MCF 10A (cell line): ENCODE results near the gene TPBGL. TPM values are rescaled to one million over a fixed set of nuclear protein-coding genes. Genes with fewer than 3 reads are reported as not detected.

Experiments used
- BruUV-seq: library from RNA; stranded (reverse); fragments of 400-500 nt; replicated peaks from 2 replicates; lab custom pipeline; 2021; lab: Mats Ljungman, UMichigan
- CTCF ChIA-PET: fragments of 300-600 bp; sonication (Branson Sonifier 250); formaldehyde crosslinking; extraction: SDS; loops from one replicate; lab custom pipeline; 2021; ENCODE audit warnings: antibody characterized with exemption, inconsistent platforms; lab: Yijun Ruan, JAX
- POLR2A ChIA-PET: fragments of 300-600, 350-650 bp; sonication (Branson Sonifier 250); formaldehyde crosslinking; extraction: SDS; loops from one replicate; lab custom pipeline; 2020; ENCODE audit warnings: antibody characterized with exemption, inconsistent platforms; lab: Yijun Ruan, JAX
- DNase-seq: peaks from one replicate; pipeline ENCODE4 v3.0.0-alpha.2; 2018; ENCODE audit not compliant: unreplicated experiment
- H3K27ac Mint-ChIP-seq: one replicate; pipeline ENCODE4 v1.8.0; 2022; ENCODE audit warnings: mild to moderate bottlenecking, low read depth, mixed read lengths; ENCODE audit not compliant: unreplicated experiment
- H3K27me3 Mint-ChIP-seq: one replicate; pipeline ENCODE4 v1.8.0; 2022; ENCODE audit warnings: mixed read lengths; ENCODE audit not compliant: insufficient read depth, unreplicated experiment
- H3K36me3 Mint-ChIP-seq: one replicate; pipeline ENCODE4 v1.8.0; 2022; ENCODE audit warnings: mild to moderate bottlenecking, moderate library complexity, mixed read lengths; ENCODE audit not compliant: insufficient read depth, unreplicated experiment
- H3K4me1 Mint-ChIP-seq: one replicate; pipeline ENCODE4 v1.8.0; 2022; ENCODE audit warnings: mixed read lengths; ENCODE audit not compliant: insufficient read depth, unreplicated experiment
- H3K4me3 Mint-ChIP-seq: one replicate; pipeline ENCODE4 v1.8.0; 2022; ENCODE audit warnings: mild to moderate bottlenecking, moderate library complexity, mixed read lengths; ENCODE audit not compliant: unreplicated experiment
- H3K9me3 Mint-ChIP-seq: one replicate; pipeline ENCODE4 v1.8.0; 2022; ENCODE audit warnings: mixed read lengths; ENCODE audit not compliant: unreplicated experiment
- CTCF ChIP-seq: fragments of 200-600 bp; IDR thresholded peaks from one replicate; pipeline ENCODE4 v1.8.0; 2022; ENCODE audit warnings: antibody characterized with exemption, mild to moderate bottlenecking; ENCODE audit not compliant: unreplicated experiment
- intact Hi-C: fragments of 100-400 bp; cut with micrococcal nuclease; formaldehyde crosslinking; loops from 2 replicates; pipeline ENCODE4 v1.14.1; 2022
- total RNA-seq: library from RNA; stranded (reverse); gene quantifications from 2 replicates; pipeline ENCODE4 v1.2.3, GENCODE V29; 2022

TPBGL gene
- total RNA-seq, 1 experiment from 2014 or later, result not detected

- no peaks in the 10 kb centered on the region for H3K27me3 Mint-ChIP-seq
- no peaks in the 10 kb centered on the region for H3K4me1 Mint-ChIP-seq
- no peak for TF ChIP-seq CTCF
- no peak for DNase-seq
- H3K27ac Mint-ChIP-seq, result no peak overlapping the region
- H3K9me3 Mint-ChIP-seq, result no peaks in the 10 kb centered on the region
- no peak overlapping the region for H3K4me3 Mint-ChIP-seq
- CTCF ChIA-PET, result interaction anchor here (0.7 to 21.4 kb wide), 3 partner anchors 15 to 129 kb away, joined by 4 to 453 read pairs (median 4); no protein-coding TSS in a partner anchor
- BruUV-seq, result no TSS peak
- intact Hi-C loops, result no loop called here
- H3K36me3 Mint-ChIP-seq, result no peaks in the 10 kb centered on the region
- POLR2A ChIA-PET, result no interaction called here
Observed at GRCh38 chr11:75287579-75287978, 47.0 kb downstream of the TPBGL start.

DNA sequence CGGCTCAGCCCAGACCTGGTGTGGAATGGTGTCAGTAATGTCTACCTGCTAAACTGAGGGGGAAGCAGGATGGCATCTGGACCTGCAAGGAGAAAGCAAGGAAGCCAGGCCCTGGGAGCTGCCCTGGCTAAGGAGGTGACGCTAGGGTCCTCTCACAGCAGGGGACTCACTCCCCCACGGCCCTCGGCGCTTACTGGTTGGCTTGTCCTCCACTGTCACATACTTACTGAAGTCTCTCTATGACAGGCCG lies 48.9 kb downstream of the TPBGL start:
- Mint-ChIP-seq H3K4me1 (no peaks in the 10 kb centered on the region), H3K9me3 (no peaks in the 10 kb centered on the region), H3K4me3 (no peak overlapping the region), H3K27ac (no peak overlapping the region), H3K36me3 (no peaks in the 10 kb centered on the region), H3K27me3 (no peaks in the 10 kb centered on the region)
- intact Hi-C loops, result no loop called here
- ChIA-PET POLR2A (interaction anchor here (1.1 kb wide), 1 partner anchor 13 kb away, joined by 3 read pairs; no protein-coding TSS in a partner anchor), CTCF (interaction anchor here (0.9 to 21.4 kb wide), 4 partner anchors 9 to 96 kb away, joined by 3 to 453 read pairs (median 18); no protein-coding TSS in a partner anchor)
- BruUV-seq, result no TSS peak
- no peak for TF ChIP-seq CTCF
- no peak for DNase-seq

DNA sequence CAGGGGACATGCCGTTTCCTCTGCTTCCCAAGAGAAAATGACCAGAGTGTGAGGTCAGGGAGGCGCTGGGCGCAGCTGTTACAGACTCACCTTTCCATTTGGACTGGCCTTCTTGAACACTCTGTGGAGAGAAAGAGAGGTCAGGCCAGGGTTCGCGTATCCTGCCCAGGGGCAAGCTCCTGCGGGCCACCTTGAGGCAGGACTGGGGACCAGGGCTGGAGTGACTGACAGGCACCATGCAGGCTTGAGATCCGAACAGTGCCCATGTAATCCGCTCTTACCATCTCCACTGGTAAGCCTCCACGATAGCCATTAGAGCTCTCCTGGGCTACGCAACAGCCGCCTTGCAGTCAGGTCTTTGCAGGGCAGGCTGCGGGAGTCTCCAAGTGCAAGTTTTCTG lies 49.3 kb downstream of the TPBGL start:
- no peak overlapping the region for H3K27ac Mint-ChIP-seq
- no peaks in the 10 kb centered on the region for H3K36me3 Mint-ChIP-seq
- ChIA-PET POLR2A (interaction anchor here (1.1 kb wide), 1 partner anchor 14 kb away, joined by 3 read pairs; no protein-coding TSS in a partner anchor), CTCF (interaction anchor here (0.6 to 21.4 kb wide), 4 partner anchors 10 to 95 kb away, joined by 3 to 453 read pairs (median 14); no protein-coding TSS in a partner anchor)
- no peaks in the 10 kb centered on the region for H3K27me3 Mint-ChIP-seq
- H3K4me3 Mint-ChIP-seq, result no peak overlapping the region
- no peak for TF ChIP-seq CTCF
- no TSS peak for BruUV-seq
- no peak for DNase-seq
- intact Hi-C loops, result no loop called here
- H3K4me1 Mint-ChIP-seq, result no peaks in the 10 kb centered on the region
- no peaks in the 10 kb centered on the region for H3K9me3 Mint-ChIP-seq

GRCh38 chr11:75291741-75292140 lies 51.2 kb downstream of the TPBGL start:
- no peaks in the 10 kb centered on the region for H3K36me3 Mint-ChIP-seq
- no peak overlapping the region for H3K27ac Mint-ChIP-seq
- BruUV-seq, result no TSS peak

More at GRCh38 chr11:75291741-75292140, 51.2 kb downstream of the TPBGL start:
- POLR2A ChIA-PET, result no interaction called here
- no peak for DNase-seq
- no peaks in the 10 kb centered on the region for H3K9me3 Mint-ChIP-seq
- no peak overlapping the region for H3K4me3 Mint-ChIP-seq
- CTCF ChIA-PET, result interaction anchor here (0.8 to 5.3 kb wide), 2 partner anchors 11 to 13 kb away, joined by 3 to 26 read pairs; no protein-coding TSS in a partner anchor
- no peak for TF ChIP-seq CTCF
- intact Hi-C loops, result no loop called here
- no peaks in the 10 kb centered on the region for H3K27me3 Mint-ChIP-seq
- no peaks in the 10 kb centered on the region for H3K4me1 Mint-ChIP-seq
